H1 (cell line): Measurements from ENCODE around the gene ELL2. TPM values are rescaled to one million over a fixed set of nuclear protein-coding genes. Genes with fewer than 3 reads are reported as not detected.
A peak's percentile ranks its signal among the peaks of the same experiment; 100 is the strongest.

Source experiments
- CTCF ChIA-PET: fragments of 300-600 bp; sonication (Branson Sonifier 250); formaldehyde crosslinking; loops from one replicate; lab custom pipeline; 2021; ENCODE audit not compliant: partially characterized antibody; lab: Charles Lee
- POLR2A ChIA-PET: fragments of 300-600 bp; sonication (Branson Sonifier 250); formaldehyde crosslinking; loops from one replicate; lab custom pipeline; 2021; ENCODE audit warnings: inconsistent platforms; ENCODE audit not compliant: partially characterized antibody; lab: Charles Lee
- DNase-seq, 2 experiments: peaks; one replicate each; pipeline versions ENCODE4 v3.0.0 to v3.0.0-alpha.2; 2010 to 2022; ENCODE audit warnings: low spot score in 2 of 2, low read depth in 1 of 2, mixed read lengths in 1 of 2
- FAIRE-seq: peaks from 2 replicates; lab custom pipeline; 2011; peaks lifted over from hg19 to GRCh38; lab: Jason Lieb, UNC
- H2AFZ ChIP-seq: 2 replicates; pipeline ENCODE4 v1.8.1; 2012; ENCODE audit warnings: low read length, inconsistent platforms
- H2AK5ac ChIP-seq: 2 replicates; pipeline ENCODE4 v1.6.1; 2013; ENCODE audit warnings: low read depth, low read length
- H2BK120ac ChIP-seq: replicated peaks from 2 replicates; pipeline ENCODE3; 2013; ENCODE audit warnings: low read depth, low read length, inconsistent platforms
- H2BK12ac ChIP-seq: 2 replicates; pipeline ENCODE4 v1.6.1; 2013; ENCODE audit warnings: low read depth, low read length
- H2BK15ac ChIP-seq: 2 replicates; pipeline ENCODE4 v1.6.1; 2013; ENCODE audit warnings: low read length
- H2BK20ac ChIP-seq: 2 replicates; pipeline ENCODE4 v1.6.1; 2013; ENCODE audit warnings: low read length
- H2BK5ac ChIP-seq: 2 replicates; pipeline ENCODE4 v1.6.1; 2013; ENCODE audit warnings: low read depth, low read length
- H3K14ac ChIP-seq: 2 replicates; pipeline ENCODE4 v1.6.1; 2013; ENCODE audit warnings: inconsistent platforms; ENCODE audit not compliant: insufficient read length
- H3K18ac ChIP-seq: 2 replicates; pipeline ENCODE4 v1.6.1; 2013; ENCODE audit warnings: low read length; ENCODE audit errors: extremely low read depth
- H3K23ac ChIP-seq: 2 replicates; pipeline ENCODE4 v1.6.1; 2013; ENCODE audit warnings: inconsistent platforms; ENCODE audit not compliant: insufficient read length
- H3K23me2 ChIP-seq: 2 replicates; pipeline ENCODE4 v1.6.1; 2013; ENCODE audit warnings: low read depth, low read length
- H3K27ac ChIP-seq: 2 replicates; pipeline ENCODE4 v1.6.1; 2011; ENCODE audit warnings: low read depth, low read length, inconsistent platforms
- H3K27me3 ChIP-seq, 4 experiments: replicated peaks in 1 of 4; 1 replicate in 1 of 4; 2 replicates in 3 of 4; pipeline versions ENCODE4 v1.6.1 to v1.8.1; 2011 to 2013; ENCODE audit warnings: low read length in 3 of 4, mild to moderate bottlenecking in 3 of 4, inconsistent platforms in 2 of 4, mixed read lengths in 2 of 4, moderate library complexity in 1 of 4; ENCODE audit not compliant: control insufficient read depth in 3 of 4, insufficient read depth in 3 of 4; ENCODE audit errors: extremely low read depth in 1 of 4
- H3K36me3 ChIP-seq, 4 experiments: 2 replicates each; pipeline versions ENCODE4 v1.6.1 to v1.8.1; 2011 to 2013; ENCODE audit warnings: mild to moderate bottlenecking in 4 of 4, low read length in 3 of 4, moderate library complexity in 2 of 4, control low read depth in 1 of 4, inconsistent platforms in 1 of 4; ENCODE audit not compliant: insufficient read depth in 4 of 4, control insufficient read depth in 2 of 4
- H3K4ac ChIP-seq: replicated peaks from 2 replicates; pipeline ENCODE3; 2013; ENCODE audit warnings: low read length, low read depth, mixed read lengths, inconsistent platforms; ENCODE audit not compliant: insufficient read length
- H3K4me1 ChIP-seq, 4 experiments: replicated peaks in 1 of 4; 1 replicate in 1 of 4; 2 replicates in 3 of 4; pipeline versions ENCODE4 v1.6.1 to v1.8.1; 2011 to 2013; ENCODE audit warnings: low read length in 3 of 4, inconsistent platforms in 2 of 4, mixed read lengths in 1 of 4; ENCODE audit not compliant: insufficient read depth in 4 of 4, control insufficient read depth in 3 of 4
- H3K4me2 ChIP-seq, 2 experiments: 2 replicates each; pipeline versions ENCODE4 v1.6.1 to v1.8.1; 2011 to 2013; ENCODE audit warnings: low read depth in 2 of 2, low read length in 2 of 2, control low read depth in 1 of 2, inconsistent platforms in 1 of 2, mild to moderate bottlenecking in 1 of 2; ENCODE audit not compliant: insufficient read depth in 1 of 2
- H3K4me3 ChIP-seq, 4 experiments: fragments of 200-600, 300-600 bp in 1 of 4; sonication (generic), shearing (Covaris generic), sonication (Bioruptor Twin) in 1 of 4; 2 replicates each; pipeline versions ENCODE4 v1.5.1 to v1.8.1; 2011 to 2016; ENCODE audit warnings: low read length in 4 of 4, low read depth in 3 of 4, control low read depth in 2 of 4, inconsistent platforms in 2 of 4, mild to moderate bottlenecking in 2 of 4, mixed read lengths in 1 of 4, moderate library complexity in 1 of 4; ENCODE audit not compliant: insufficient read depth in 2 of 4; ENCODE audit errors: extremely low read depth in 1 of 4
- H3K56ac ChIP-seq: replicated peaks from 2 replicates; pipeline ENCODE3; 2013; ENCODE audit warnings: low read depth, mild to moderate bottlenecking, mixed read lengths, low read length, inconsistent platforms; ENCODE audit not compliant: insufficient read length
- H3K79me1 ChIP-seq: 2 replicates; pipeline ENCODE4 v1.6.1; 2013; ENCODE audit warnings: low read depth, low read length, control low read depth
- H3K79me2 ChIP-seq, 2 experiments: 2 replicates each; pipeline versions ENCODE4 v1.6.1 to v1.8.1; 2012 to 2013; ENCODE audit warnings: low read length in 2 of 2, mild to moderate bottlenecking in 2 of 2, inconsistent platforms in 1 of 2; ENCODE audit not compliant: insufficient read depth in 2 of 2, control insufficient read depth in 1 of 2
- H3K9ac ChIP-seq, 4 experiments: replicated peaks in 1 of 4; 1 replicate in 1 of 4; 2 replicates in 3 of 4; pipeline versions ENCODE4 v1.6.1 to v1.8.1; 2011 to 2013; ENCODE audit warnings: low read depth in 3 of 4, low read length in 3 of 4, control low read depth in 2 of 4, mild to moderate bottlenecking in 2 of 4, moderate library complexity in 2 of 4, inconsistent platforms in 1 of 4; ENCODE audit errors: extremely low read depth in 1 of 4
- H3K9me3 ChIP-seq, 2 experiments: 2 replicates each; pipeline versions ENCODE4 v1.6.1 to v1.8.1; 2012 to 2013; ENCODE audit warnings: mild to moderate bottlenecking in 2 of 2, moderate library complexity in 2 of 2, control low read depth in 1 of 2, inconsistent platforms in 1 of 2, low read depth in 1 of 2, low read length in 1 of 2, mixed read lengths in 1 of 2; ENCODE audit not compliant: insufficient read depth in 2 of 2
- H4K20me1 ChIP-seq, 2 experiments: replicated peaks in 1 of 2; 2 replicates each; pipeline versions ENCODE3 to v1.8.1; 2011 to 2013; ENCODE audit warnings: inconsistent platforms in 2 of 2, low read length in 2 of 2, mild to moderate bottlenecking in 1 of 2; ENCODE audit not compliant: insufficient read depth in 2 of 2, control insufficient read depth in 1 of 2
- H4K5ac ChIP-seq: 2 replicates; pipeline ENCODE4 v1.6.1; 2013; ENCODE audit warnings: low read length, low read depth, mixed read lengths, inconsistent platforms; ENCODE audit not compliant: insufficient read length
- H4K8ac ChIP-seq: 2 replicates; pipeline ENCODE4 v1.8.0; 2013; ENCODE audit warnings: mild to moderate bottlenecking, moderate library complexity, low read length, inconsistent platforms; ENCODE audit not compliant: insufficient read depth; ENCODE audit errors: extremely low read depth
- H4K91ac ChIP-seq: replicated peaks from 2 replicates; pipeline ENCODE3; 2013; ENCODE audit warnings: low read length, mixed read lengths, inconsistent platforms; ENCODE audit not compliant: insufficient read length
- MAFK ChIP-seq: IDR thresholded peaks from 2 replicates; pipeline ENCODE4 v1.6.1; 2012; ENCODE audit warnings: low read depth, mild to moderate bottlenecking, improper control_type of control experiment, low read length
- NRF1 ChIP-seq: IDR thresholded peaks from 2 replicates; pipeline ENCODE4 v1.6.1; 2011; ENCODE audit warnings: mild to moderate bottlenecking, low read depth, low read length, improper control_type of control experiment
- WGBS, 2 experiments: shearing (Covaris generic) in 1 of 2; methylation state at CpG; one replicate each; pipeline versions ENCODE4 v1.1.6 to v1.1.7; 2013 to 2015; ENCODE audit warnings: low lambda C conversion rate in 2 of 2, mixed read lengths in 2 of 2, inconsistent platforms in 1 of 2, low coverage in 1 of 2, missing lambda C conversion rate in 1 of 2; ENCODE audit not compliant: insufficient replicate concordance in 2 of 2, insufficient coverage in 1 of 2, insufficient read length in 1 of 2; ENCODE audit errors: extremely low coverage in 1 of 2, missing lambda C conversion rate in 1 of 2; 5-methylcytosine and 5-hydroxymethylcytosine counted together
- polyA plus RNA-seq, 7 experiments: library from polyadenylated mRNA; depleted of rRNA in 3 of 7; stranded (reverse) in 5 of 7; unstranded in 2 of 7; fragments of >200 nt in 5 of 7; fragments of 200-250 nt in 2 of 7; gene quantifications; 1 replicate in 5 of 7; 2 replicates in 1 of 7; 4 replicates in 1 of 7; pipeline versions ENCODE4 v1.2.1 to v1.2.3, GENCODE V29; 2011 to 2013; ENCODE audit warnings: missing spikeins in 2 of 7, mixed read lengths in 2 of 7
- total RNA-seq: library from RNA; stranded (reverse); fragmentation: NEBNext Ultra II Directional; extraction: Animal tissue kit (Norgen Biotek cat#: 25700); gene quantifications from 2 replicates; pipeline ENCODE4 v1.2.1, GENCODE V29; 2021

Gene ELL2
- total and polyA plus RNA-seq, 2 of the 8 experiments (the other 6 are each of a cell fraction or from before 2014, with no cell fraction given) = 6.3 to 29.4 TPM

DNA sequence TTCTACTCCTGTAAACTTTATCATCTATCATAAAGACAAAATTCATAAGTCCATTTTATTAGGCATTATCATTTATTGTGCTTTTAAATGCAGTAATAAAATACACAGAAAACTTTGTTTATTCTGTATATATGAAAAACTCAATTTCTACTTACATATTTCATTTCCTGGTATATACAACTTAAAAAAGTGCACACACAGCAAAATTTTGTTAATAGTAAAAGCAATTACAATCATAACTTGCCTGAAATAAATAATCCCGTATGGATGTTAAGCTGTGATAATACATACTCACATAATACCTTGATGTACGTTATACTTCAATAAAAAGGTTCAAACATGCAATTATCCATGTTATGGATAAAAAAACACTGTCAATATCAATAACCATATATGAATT lies 19.2 kb downstream of the ELL2 start:
- Histone ChIP-seq H2BK120ac (no peak overlapping the region), H3K23me2 (no peaks in the 10 kb centered on the region), H3K79me1 (no peaks in the 10 kb centered on the region), H3K18ac (no peak overlapping the region), H3K56ac (no peak overlapping the region), H4K91ac (no peak overlapping the region), H2BK5ac (no peak overlapping the region), H2BK12ac (no peak overlapping the region), H2AFZ (no peak overlapping the region), H2AK5ac (no peak overlapping the region), H3K36me3 (no peaks in the 10 kb centered on the region), H3K4me1 (peaks cover 0 to 21% (median 3%) of the 10 kb centered on the region in 4 experiments; a peak in 3 of 7 replicates), H3K9me3 (no peaks in the 10 kb centered on the region), H3K79me2 (peaks cover 0 to 21% of the 10 kb centered on the region in 2 experiments; a peak in 2 of 4 replicates), H2BK15ac (no peak overlapping the region), H4K20me1 (no peaks in the 10 kb centered on the region), H4K5ac (no peak overlapping the region), H3K14ac (no peak overlapping the region), H3K27me3 (no peaks in the 10 kb centered on the region), H3K4me3 (no peak overlapping the region), H3K4me2 (no peak overlapping the region), H3K27ac (no peak overlapping the region), H3K23ac (no peak overlapping the region), H3K9ac (no peak overlapping the region), H4K8ac (no peak overlapping the region), H3K4ac (no peak overlapping the region), H2BK20ac (no peak overlapping the region)
- FAIRE-seq (no peak), DNase-seq (no peak)
- TF ChIP-seq MAFK (peak; percentile 79; the same call in 1 of the 2 replicates), NRF1 (no peak)
- 92% methylated on average over 2 of the region's 2 CpGs; no CpG with 5 or more reads in 1 of the 2 experiments for WGBS, 2 experiments
- ChIA-PET POLR2A (interaction anchor here (1.0 kb wide), 1 partner anchor 16 kb away, joined by 3 read pairs; no protein-coding TSS in a partner anchor), CTCF (interaction anchor here (0.8 kb wide), 1 partner anchor 21 kb away, joined by 3 read pairs; no protein-coding TSS in a partner anchor)
